WERI-Rb-1 (cell line): ENCODE results near the gene PRKCH.

Source experiments
- DNase-seq: peaks from one replicate; pipeline ENCODE4 v3.0.0-alpha.2; 2020
- H3K27ac ChIP-seq: fragments of 250-450 bp; sonication (Bioruptor Pico); 2 replicates; pipeline ENCODE4 v1.5.1; 2020; ENCODE audit warnings: mild to moderate bottlenecking, moderate library complexity
- H3K27me3 ChIP-seq: fragments of 250-450 bp; sonication (Bioruptor Pico); 2 replicates; pipeline ENCODE4 v1.5.1; 2021; ENCODE audit warnings: mild to moderate bottlenecking, low read depth, moderate library complexity; ENCODE audit not compliant: insufficient read depth, severe bottlenecking
- H3K36me3 ChIP-seq: fragments of 250-450 bp; sonication (Bioruptor Pico); 2 replicates; pipeline ENCODE4 v1.5.1; 2020; ENCODE audit warnings: mild to moderate bottlenecking, moderate library complexity
- H3K4me3 ChIP-seq: 2 replicates; pipeline ENCODE4 v1.5.1; 2011; ENCODE audit warnings: low read depth, mild to moderate bottlenecking, control low read depth, low read length
- H3K9me3 ChIP-seq: fragments of 250-450 bp; sonication (Bioruptor Pico); 2 replicates; pipeline ENCODE4 v1.5.1; 2021; ENCODE audit warnings: mild to moderate bottlenecking, moderate library complexity; ENCODE audit not compliant: severe bottlenecking
- TF ChIP-seq, protein P1 (sequence below): IDR thresholded peaks from 2 replicates; pipeline ENCODE4 v1.5.1; 2011; ENCODE audit warnings: low read depth, mild to moderate bottlenecking, control low read depth, inconsistent platforms, low read length

The PRKCH gene

DNA sequence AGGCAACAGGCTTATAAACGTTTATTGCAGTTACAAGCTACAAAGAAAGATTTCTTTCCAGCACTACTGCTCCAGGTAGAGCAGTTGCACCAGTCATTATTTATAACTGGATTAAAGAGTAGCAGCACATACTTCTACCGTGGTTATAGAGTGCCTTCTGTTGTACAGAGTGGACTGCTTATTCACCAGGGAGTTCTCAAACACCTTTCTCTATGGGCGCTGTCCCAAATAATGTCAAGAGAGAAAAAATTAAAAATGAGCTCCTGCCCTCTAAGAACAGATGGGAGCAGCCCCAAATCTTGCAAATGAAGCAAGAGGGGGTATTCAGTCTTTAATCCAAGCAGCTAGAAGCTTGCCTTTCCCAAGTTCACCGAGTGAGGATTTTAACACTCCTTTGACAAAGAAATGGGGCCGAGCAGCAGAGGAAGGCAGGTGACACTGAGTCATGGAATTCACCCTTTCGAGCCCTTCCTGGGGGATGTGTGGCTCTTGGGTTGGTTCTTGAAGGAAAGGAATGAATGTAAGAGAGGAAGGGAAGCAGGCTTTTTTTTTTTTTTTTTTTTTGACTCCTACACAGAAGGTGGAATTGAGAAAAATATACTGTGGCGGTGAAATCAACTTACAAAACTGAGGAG lies 181.2 kb downstream of the PRKCH start:
- DNase-seq = no peak
- no peaks in the 10 kb centered on the region for H3K36me3 ChIP-seq
- H3K27ac ChIP-seq = no peak overlapping the region
- no peaks in the 10 kb centered on the region for H3K9me3 ChIP-seq
- H3K4me3 ChIP-seq = no peak overlapping the region
- H3K27me3 ChIP-seq = no peaks in the 10 kb centered on the region
- TF ChIP-seq, protein P1, sequence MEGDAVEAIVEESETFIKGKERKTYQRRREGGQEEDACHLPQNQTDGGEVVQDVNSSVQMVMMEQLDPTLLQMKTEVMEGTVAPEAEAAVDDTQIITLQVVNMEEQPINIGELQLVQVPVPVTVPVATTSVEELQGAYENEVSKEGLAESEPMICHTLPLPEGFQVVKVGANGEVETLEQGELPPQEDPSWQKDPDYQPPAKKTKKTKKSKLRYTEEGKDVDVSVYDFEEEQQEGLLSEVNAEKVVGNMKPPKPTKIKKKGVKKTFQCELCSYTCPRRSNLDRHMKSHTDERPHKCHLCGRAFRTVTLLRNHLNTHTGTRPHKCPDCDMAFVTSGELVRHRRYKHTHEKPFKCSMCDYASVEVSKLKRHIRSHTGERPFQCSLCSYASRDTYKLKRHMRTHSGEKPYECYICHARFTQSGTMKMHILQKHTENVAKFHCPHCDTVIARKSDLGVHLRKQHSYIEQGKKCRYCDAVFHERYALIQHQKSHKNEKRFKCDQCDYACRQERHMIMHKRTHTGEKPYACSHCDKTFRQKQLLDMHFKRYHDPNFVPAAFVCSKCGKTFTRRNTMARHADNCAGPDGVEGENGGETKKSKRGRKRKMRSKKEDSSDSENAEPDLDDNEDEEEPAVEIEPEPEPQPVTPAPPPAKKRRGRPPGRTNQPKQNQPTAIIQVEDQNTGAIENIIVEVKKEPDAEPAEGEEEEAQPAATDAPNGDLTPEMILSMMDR = no peak

DNA sequence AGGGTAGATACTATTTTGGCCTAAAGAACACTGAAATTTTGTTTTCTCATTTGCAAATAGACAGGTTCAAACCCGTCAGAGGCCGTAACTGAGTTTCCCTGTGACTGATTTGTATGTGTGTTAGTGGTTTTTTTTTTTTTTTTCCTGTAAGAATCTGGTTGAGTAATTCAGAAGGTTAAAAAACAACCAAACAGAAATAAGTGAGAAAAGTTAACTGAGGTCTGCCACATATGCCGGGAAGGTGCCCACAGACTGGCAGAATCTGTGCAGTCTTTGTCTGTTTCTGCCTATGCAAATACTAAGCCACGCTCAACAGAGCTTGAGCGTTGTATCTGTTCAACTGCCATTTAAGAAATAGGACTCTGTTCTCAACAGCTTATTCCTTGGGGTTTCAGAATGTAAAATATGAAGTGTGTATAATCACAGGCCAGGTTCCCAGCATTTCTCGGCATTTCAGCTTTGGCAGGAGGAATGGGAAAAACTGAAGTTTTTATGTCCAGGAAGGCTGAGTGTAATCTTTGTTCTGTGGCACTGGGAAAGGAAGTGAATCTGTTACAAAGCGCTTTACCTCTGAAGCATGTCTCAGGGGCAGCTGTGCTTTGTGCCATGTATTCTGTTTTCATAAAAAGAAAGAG lies 181.9 kb downstream of the PRKCH start:
- Histone ChIP-seq H3K9me3 (no peaks in the 10 kb centered on the region), H3K27ac (no peak overlapping the region), H3K36me3 (no peaks in the 10 kb centered on the region), H3K27me3 (no peaks in the 10 kb centered on the region), H3K4me3 (no peak overlapping the region)
- TF ChIP-seq, protein P1 = no peak
- no peak for DNase-seq

DNA sequence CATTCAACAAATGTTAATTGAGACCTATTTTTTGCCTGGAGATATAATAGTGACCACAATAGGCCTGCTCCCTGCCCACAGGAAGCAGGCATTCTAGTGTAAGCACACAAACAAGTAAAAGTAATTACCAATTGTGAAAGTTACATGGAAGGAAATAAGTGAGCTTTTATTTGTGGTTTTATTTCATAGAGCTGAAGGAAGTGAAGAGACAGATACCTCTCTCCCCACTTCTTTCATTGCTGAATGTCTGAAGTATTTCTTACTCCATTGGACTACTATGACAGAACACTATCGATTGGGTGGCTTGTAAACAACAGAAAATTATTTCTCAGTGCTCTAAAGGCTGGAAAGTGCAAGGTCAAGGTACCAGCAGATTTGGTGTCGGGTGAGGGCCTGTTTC lies 183.5 kb downstream of the PRKCH start:
- no peaks in the 10 kb centered on the region for H3K36me3 ChIP-seq
- TF ChIP-seq, protein P1 = no peak

DNA sequence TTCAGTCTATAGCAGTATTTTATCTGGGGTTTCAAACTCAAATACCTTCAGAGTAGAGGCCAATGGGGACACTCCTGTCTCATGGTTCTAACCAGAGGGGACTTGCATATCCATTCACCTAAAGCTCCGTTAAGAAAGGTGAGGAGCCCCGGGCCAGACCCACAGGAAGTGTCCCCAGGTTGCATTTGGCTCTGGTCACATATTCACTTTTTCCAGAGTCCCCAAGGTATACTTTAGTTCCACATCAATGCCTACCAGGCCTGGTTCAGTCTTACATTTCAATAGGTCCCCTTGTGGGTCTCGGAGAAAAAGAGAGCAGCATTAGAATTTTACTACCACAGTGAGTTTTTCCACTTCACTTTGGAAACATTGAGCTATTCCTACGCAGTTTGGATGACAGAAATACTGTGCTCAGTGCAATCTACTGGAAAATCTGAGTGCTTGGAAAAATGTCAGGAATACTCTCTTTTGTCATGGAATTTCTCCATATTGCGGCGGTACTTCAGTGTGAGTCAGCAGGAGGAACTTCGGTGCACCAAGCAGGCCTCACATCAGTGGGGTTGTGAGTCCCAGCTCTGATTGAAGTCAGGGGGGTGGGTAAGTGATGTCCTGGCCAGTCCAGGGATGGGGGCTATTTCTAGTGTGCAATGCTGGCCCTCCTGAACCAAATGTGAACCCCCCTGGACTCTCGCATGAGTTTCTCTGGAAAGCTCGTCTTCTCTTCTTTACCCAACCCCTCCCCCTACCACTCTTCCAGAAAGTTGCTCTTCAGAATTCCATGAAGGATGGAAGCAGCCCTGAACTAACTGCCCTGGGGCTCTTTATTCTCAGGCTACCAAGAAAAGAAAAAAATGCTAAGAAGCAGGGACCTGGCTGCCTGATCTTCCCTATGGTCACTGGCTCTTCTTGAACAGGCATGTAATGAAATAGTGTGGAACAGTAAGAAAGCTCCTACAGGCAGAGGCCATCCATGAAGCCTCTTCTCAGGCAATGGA lies 184.7 kb downstream of the PRKCH start:
- no peak overlapping the region for H3K27ac ChIP-seq
- no peak for DNase-seq
- H3K27me3 ChIP-seq = no peaks in the 10 kb centered on the region
- H3K9me3 ChIP-seq = no peaks in the 10 kb centered on the region
- no peak overlapping the region for H3K4me3 ChIP-seq
- H3K36me3 ChIP-seq = no peaks in the 10 kb centered on the region
- TF ChIP-seq, protein P1 = no peak

More for the DNA sequence above, 183.5 kb downstream of the PRKCH start:
- Histone ChIP-seq H3K27me3 (no peaks in the 10 kb centered on the region), H3K27ac (no peak overlapping the region), H3K4me3 (no peak overlapping the region), H3K9me3 (no peaks in the 10 kb centered on the region)
- DNase-seq = no peak

DNA sequence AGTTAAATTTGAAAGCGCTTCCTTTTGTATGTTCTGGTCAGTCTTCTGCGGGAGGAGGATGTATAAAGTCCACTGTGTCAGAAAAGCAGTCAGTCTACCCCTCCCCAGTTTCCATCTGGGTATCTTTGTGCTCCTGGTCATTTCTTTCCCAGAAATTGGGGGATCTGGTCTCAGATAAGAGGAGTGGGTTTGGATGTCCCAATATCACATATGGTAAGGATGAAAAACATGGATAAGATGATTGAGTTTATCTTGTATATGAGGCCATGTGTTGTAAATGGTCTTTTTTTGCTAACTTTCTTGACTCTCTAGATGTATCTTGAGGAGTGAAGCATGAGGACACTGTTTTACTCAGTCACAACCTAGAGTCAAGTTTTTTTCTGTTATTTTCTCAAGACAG lies 187.1 kb downstream of the PRKCH start:
- Histone ChIP-seq H3K27me3 (no peaks in the 10 kb centered on the region), H3K9me3 (no peaks in the 10 kb centered on the region), H3K27ac (no peak overlapping the region), H3K36me3 (no peaks in the 10 kb centered on the region), H3K4me3 (no peak overlapping the region)
- DNase-seq = no peak
- TF ChIP-seq, protein P1 = no peak
